Neural progenitor cell (in vitro differentiated cells): ENCODE data around the gene LRP1B. TPM values are rescaled to one million over a fixed set of nuclear protein-coding genes. Genes with fewer than 3 reads are reported as not detected.

Experiments
- DNase-seq: peaks from one replicate; pipeline ENCODE4 v3.0.0-alpha.2; 2016; ENCODE audit warnings: low spot score
- H2AFZ ChIP-seq: fragments of 200-600 bp; sonication (generic); replicated peaks from 2 replicates; pipeline ENCODE4 v1.6.1; 2016; ENCODE audit warnings: antibody characterized with exemption
- H3F3A ChIP-seq: fragments of 200-600 bp; sonication (generic); 2 replicates; pipeline ENCODE4 v1.6.1; 2016; ENCODE audit warnings: antibody characterized with exemption, low read depth
- H3K27ac ChIP-seq: fragments of 200-600 bp; sonication (generic); 2 replicates; pipeline ENCODE4 v1.5.1; 2016; ENCODE audit warnings: mild to moderate bottlenecking
- H3K27me3 ChIP-seq: fragments of 200-600 bp; sonication (generic); 2 replicates; pipeline ENCODE4 v1.6.1; 2016; ENCODE audit warnings: mild to moderate bottlenecking, moderate library complexity
- H3K36me3 ChIP-seq: fragments of 200-600 bp; sonication (generic); 2 replicates; pipeline ENCODE4 v1.5.1; 2016
- H3K4me1 ChIP-seq: fragments of 200-600 bp; sonication (generic); 2 replicates; pipeline ENCODE4 v1.6.1; 2016; ENCODE audit warnings: mixed run types
- H3K4me2 ChIP-seq: fragments of 200-600 bp; sonication (generic); 2 replicates; pipeline ENCODE4 v1.6.1; 2016
- H3K4me3 ChIP-seq: fragments of 200-600 bp; sonication (generic); 2 replicates; pipeline ENCODE4 v1.5.1; 2016
- H3K79me2 ChIP-seq: fragments of 200-600 bp; sonication (generic); 2 replicates; pipeline ENCODE4 v1.6.1; 2016; ENCODE audit warnings: low read depth
- H3K9ac ChIP-seq: fragments of 200-600 bp; sonication (generic); 2 replicates; pipeline ENCODE4 v1.6.1; 2016
- H3K9me3 ChIP-seq: fragments of 200-600 bp; sonication (generic); 2 replicates; pipeline ENCODE4 v1.5.1; 2016; ENCODE audit warnings: low read depth
- H4K20me1 ChIP-seq: fragments of 200-600 bp; sonication (generic); 2 replicates; pipeline ENCODE4 v1.6.1; 2016; ENCODE audit warnings: low read depth
- H3K27ac Mint-ChIP-seq: 3 replicates; pipeline ENCODE4 v1.8.0; 2021; ENCODE audit warnings: mixed read lengths
- H3K27me3 Mint-ChIP-seq: 2 replicates; pipeline ENCODE4 v1.8.0; 2022; ENCODE audit warnings: low read depth, mild to moderate bottlenecking, inconsistent platforms, moderate library complexity, mixed read lengths; ENCODE audit not compliant: insufficient read depth
- H3K36me3 Mint-ChIP-seq: 3 replicates; pipeline ENCODE4 v1.8.0; 2021; ENCODE audit warnings: mixed read lengths
- H3K4me1 Mint-ChIP-seq: 3 replicates; pipeline ENCODE4 v1.8.0; 2021; ENCODE audit warnings: mixed read lengths
- H3K4me3 Mint-ChIP-seq: 3 replicates; pipeline ENCODE4 v1.8.0; 2021; ENCODE audit warnings: mild to moderate bottlenecking, moderate library complexity, mixed read lengths
- H3K9me3 Mint-ChIP-seq: 3 replicates; pipeline ENCODE4 v1.8.0; 2020; ENCODE audit warnings: mixed read lengths
- CTCF ChIP-seq: fragments of 200-600 bp; sonication (generic); IDR thresholded peaks from 2 replicates; pipeline ENCODE4 v1.5.1; 2017; ENCODE audit warnings: antibody characterized with exemption, mild to moderate bottlenecking
- EZH2 ChIP-seq: fragments of 200-600 bp; sonication (generic); IDR thresholded peaks from 2 replicates; pipeline ENCODE4 v1.6.1; 2017; ENCODE audit warnings: antibody characterized with exemption, mild to moderate bottlenecking, moderate library complexity
- EZH2phosphoT487 ChIP-seq: fragments of 200-600 bp; sonication (generic); IDR thresholded peaks from 2 replicates; pipeline ENCODE4 v1.6.1; 2017; ENCODE audit warnings: antibody characterized with exemption
- total RNA-seq: library from RNA; depleted of rRNA; stranded (reverse); fragments of >200 nt; gene quantifications from 2 replicates; pipeline ENCODE4 v1.2.3, GENCODE V29; 2015; ENCODE audit warnings: low replicate concordance

Gene LRP1B
- total RNA-seq, 1 donor from 2014 or later = not detected

GRCh38 chr2:141195087-141195486 is 935.7 kb downstream of the LRP1B start:
- Histone ChIP-seq H3K4me3 (no peak overlapping the region), H3K9me3 (no peaks in the 10 kb centered on the region), H4K20me1 (no peaks in the 10 kb centered on the region), H3K79me2 (no peaks in the 10 kb centered on the region), H3K27ac (no peak overlapping the region), H3K27me3 (no peaks in the 10 kb centered on the region), H3K4me2 (no peak overlapping the region), H2AFZ (no peak overlapping the region), H3K4me1 (peaks cover 5% of the 10 kb centered on the region), H3K36me3 (no peaks in the 10 kb centered on the region), H3K9ac (no peak overlapping the region), H3F3A (no peaks in the 10 kb centered on the region)
- no peak for TF ChIP-seq EZH2
- no peak for TF ChIP-seq EZH2phosphoT487
- no peak for TF ChIP-seq CTCF
- no peaks in the 10 kb centered on the region for H3K4me1 Mint-ChIP-seq
- H3K4me3 Mint-ChIP-seq = no peak overlapping the region
- no peaks in the 10 kb centered on the region for H3K27me3 Mint-ChIP-seq
- no peaks in the 10 kb centered on the region for H3K36me3 Mint-ChIP-seq
- no peaks in the 10 kb centered on the region for H3K9me3 Mint-ChIP-seq
- no peak for DNase-seq
- no peak overlapping the region for H3K27ac Mint-ChIP-seq

- Histone ChIP-seq H3K27ac (no peak overlapping the region), H3K79me2 (no peaks in the 10 kb centered on the region), H4K20me1 (no peaks in the 10 kb centered on the region), H3K9me3 (no peaks in the 10 kb centered on the region), H2AFZ (no peak overlapping the region), H3K4me3 (no peak overlapping the region), H3K36me3 (no peaks in the 10 kb centered on the region), H3K9ac (no peak overlapping the region), H3K27me3 (no peaks in the 10 kb centered on the region), H3K4me2 (no peak overlapping the region), H3K4me1 (peaks cover 5% of the 10 kb centered on the region), H3F3A (no peaks in the 10 kb centered on the region)
- H3K27ac Mint-ChIP-seq = no peak overlapping the region
- H3K27me3 Mint-ChIP-seq = peaks cover 2% of the 10 kb centered on the region
- H3K9me3 Mint-ChIP-seq = no peaks in the 10 kb centered on the region
- no peaks in the 10 kb centered on the region for H3K36me3 Mint-ChIP-seq
- H3K4me1 Mint-ChIP-seq = peaks cover 5% of the 10 kb centered on the region
- no peak overlapping the region for H3K4me3 Mint-ChIP-seq
- no peak for DNase-seq
- TF ChIP-seq EZH2phosphoT487 (no peak), CTCF (no peak), EZH2 (no peak)
Measured at GRCh38 chr2:141187075-141187439, 943.8 kb downstream of the LRP1B start.

- Mint-ChIP-seq H3K27ac (no peak overlapping the region), H3K27me3 (peaks cover 2% of the 10 kb centered on the region), H3K4me1 (peaks cover 5% of the 10 kb centered on the region), H3K9me3 (no peaks in the 10 kb centered on the region), H3K4me3 (no peak overlapping the region), H3K36me3 (no peaks in the 10 kb centered on the region)
- no peak for DNase-seq
- TF ChIP-seq EZH2phosphoT487 = no peak
- TF ChIP-seq CTCF = no peak
- no peaks in the 10 kb centered on the region for H3K4me1 ChIP-seq
- H3K79me2 ChIP-seq = no peaks in the 10 kb centered on the region
- H3F3A ChIP-seq = no peaks in the 10 kb centered on the region
- no peaks in the 10 kb centered on the region for H3K9me3 ChIP-seq
- no peaks in the 10 kb centered on the region for H3K27me3 ChIP-seq
- no peak overlapping the region for H3K27ac ChIP-seq
- H3K4me2 ChIP-seq = no peak overlapping the region
- no peaks in the 10 kb centered on the region for H3K36me3 ChIP-seq
- H3K9ac ChIP-seq = no peak overlapping the region
- no peaks in the 10 kb centered on the region for H4K20me1 ChIP-seq
- H2AFZ ChIP-seq = no peak overlapping the region
- no peak overlapping the region for H3K4me3 ChIP-seq
Measured at GRCh38 chr2:141186413-141187074, 944.3 kb downstream of the LRP1B start.
